ENCODE measurements around the gene SNTG2. TPM values are rescaled to one million over a fixed set of nuclear protein-coding genes. Genes with fewer than 3 reads are reported as not detected.
"Not testable (repeated sequence)": the region's sequence is repeated elsewhere in the genome, so short reads cannot be mapped to it uniquely, and the experiment has no call there.

The SNTG2 gene
- total RNA-seq, 1 donor from 2014 or later: 0.47 TPM

DNA sequence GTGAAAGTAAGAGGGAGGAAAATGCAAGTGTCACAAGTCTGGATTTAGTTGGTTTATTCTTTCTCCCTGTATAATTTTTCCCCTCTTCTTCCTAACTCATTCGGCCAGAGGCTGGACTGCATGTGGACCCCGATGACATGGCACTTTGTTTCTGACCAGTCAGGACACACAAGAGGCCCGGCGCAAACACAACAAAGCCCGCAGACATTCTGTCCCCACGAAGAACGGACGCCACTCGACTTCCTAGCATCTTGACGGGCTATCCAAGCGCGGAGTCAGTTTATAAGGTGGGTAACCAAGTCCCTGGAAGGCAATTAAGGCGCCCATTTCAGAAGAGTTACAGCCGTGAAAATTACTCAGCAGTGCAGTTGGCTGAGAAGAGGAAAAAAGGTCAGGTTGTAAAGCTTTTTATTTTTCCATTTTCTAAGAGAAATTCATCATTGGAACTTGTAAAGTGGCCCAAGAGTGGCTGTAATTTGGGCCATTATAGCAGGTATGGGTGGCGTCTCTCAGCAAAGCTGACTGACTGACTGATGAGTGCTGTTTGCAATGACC is 462.6 kb downstream of the SNTG2 start, which contains the start of gene TPO:
Gene TPO, plus strand, starts transcription at position 308 of the 555 bp plus-strand sequence. CDS start 946 bp downstream, outside the sequence.
- H3K4me3 Mint-ChIP-seq: no peak within 1 kb of the TSS
- DNase-seq (ENCODE audit: low read depth, low spot score): no peak
- H3K4me1 Mint-ChIP-seq: peaks cover 3% of the 10 kb centered on the region
- H3K27ac Mint-ChIP-seq (ENCODE audit: unreplicated experiment): no peak within 1 kb of the TSS
- no peaks in the 10 kb centered on the region for H3K36me3 Mint-ChIP-seq (ENCODE audit: low read depth)
- no peak for TF ChIP-seq CTCF (conservative IDR thresholded peaks at IDR 0.05)
- H3K27me3 Mint-ChIP-seq (ENCODE audit: low read depth): no peaks in the 10 kb centered on the region
- H3K9me3 Mint-ChIP-seq: peaks cover 3% of the 10 kb centered on the region

DNA sequence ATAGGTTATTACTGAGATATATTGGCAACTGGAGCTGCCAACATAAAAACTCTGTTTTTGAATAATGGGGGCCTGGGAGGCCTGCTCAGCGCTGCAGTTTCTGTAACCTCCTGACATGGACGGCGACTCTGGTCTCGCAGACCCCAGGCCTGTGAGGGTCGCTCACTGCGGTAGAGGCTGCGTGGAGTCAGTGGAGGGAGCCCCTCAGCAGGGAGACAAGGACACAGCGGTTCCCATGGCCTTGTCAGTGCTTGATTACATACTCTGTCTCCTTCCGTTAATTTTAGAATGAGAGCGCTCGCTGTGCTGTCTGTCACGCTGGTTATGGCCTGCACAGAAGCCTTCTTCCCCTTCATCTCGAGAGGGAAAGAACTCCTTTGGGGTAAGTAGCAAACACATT is 463.5 kb downstream of the SNTG2 start:
- no peak overlapping the region for H3K27ac Mint-ChIP-seq (ENCODE audit: unreplicated experiment)

DNA sequence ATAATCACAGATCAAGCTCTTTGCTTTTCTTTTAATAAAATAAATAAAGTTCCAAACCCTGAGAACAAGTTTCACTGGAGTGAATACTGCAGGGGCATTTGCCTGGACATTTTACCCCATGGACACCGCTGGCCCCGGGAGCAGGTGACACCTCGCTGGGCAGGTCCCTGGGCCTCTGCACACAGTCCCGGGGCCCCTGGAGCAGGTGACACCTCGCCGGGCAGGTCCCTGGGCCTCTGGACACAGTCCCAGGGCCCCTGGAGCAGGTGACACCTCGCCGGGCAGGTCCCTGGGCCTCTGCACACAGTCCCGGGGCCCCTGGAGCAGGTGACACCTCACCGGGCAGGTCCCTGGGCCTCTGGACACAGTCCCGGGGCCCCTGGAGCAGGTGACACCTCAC is 464.3 kb downstream of the SNTG2 start:
- H3K4me1 Mint-ChIP-seq; H3K4me3 Mint-ChIP-seq; H3K36me3 Mint-ChIP-seq (ENCODE audit: low read depth); H3K27ac Mint-ChIP-seq (ENCODE audit: unreplicated experiment); H3K9me3 Mint-ChIP-seq; DNase-seq (ENCODE audit: low read depth, low spot score); H3K27me3 Mint-ChIP-seq (ENCODE audit: low read depth): not testable (repeated sequence)

More for the DNA sequence above, 463.5 kb downstream of the SNTG2 start:
- Mint-ChIP-seq H3K4me1 (no peaks in the 10 kb centered on the region), H3K4me3 (no peak overlapping the region), H3K9me3 (peaks cover 3% of the 10 kb centered on the region), H3K36me3 (ENCODE audit: low read depth) (no peaks in the 10 kb centered on the region), H3K27me3 (ENCODE audit: low read depth) (no peaks in the 10 kb centered on the region)
- no peak for DNase-seq (ENCODE audit: low read depth, low spot score)
- TF ChIP-seq CTCF (conservative IDR thresholded peaks at IDR 0.05): no peak

- H3K36me3 Mint-ChIP-seq (ENCODE audit: low read depth): no peaks in the 10 kb centered on the region
- H3K27ac Mint-ChIP-seq (ENCODE audit: unreplicated experiment): no peak overlapping the region
- TF ChIP-seq CTCF (conservative IDR thresholded peaks at IDR 0.05): no peak
- H3K4me1 Mint-ChIP-seq: no peaks in the 10 kb centered on the region
- no peaks in the 10 kb centered on the region for H3K27me3 Mint-ChIP-seq (ENCODE audit: low read depth)
- H3K4me3 Mint-ChIP-seq: no peak overlapping the region
- DNase-seq (ENCODE audit: low read depth, low spot score): no peak
- peaks cover 3% of the 10 kb centered on the region for H3K9me3 Mint-ChIP-seq
Measured at GRCh38 chr2:1415501-1415900, 464.9 kb downstream of the SNTG2 start.
